Brain microvascular endothelial cell (primary cell): ENCODE measurements around the gene MYO1A.
"Not testable (repeated sequence)": the region's sequence is repeated elsewhere in the genome, so short reads cannot be mapped to it uniquely, and the experiment has no call there.

Experiments
- DNase-seq: peaks from one replicate; pipeline ENCODE4 v3.0.0-alpha.2; 2020
- H3K27ac ChIP-seq: fragments of 250-450 bp; sonication (Bioruptor Pico); 2 replicates; pipeline ENCODE4 v1.5.1; 2020; ENCODE audit warnings: mild to moderate bottlenecking, moderate library complexity
- H3K27me3 ChIP-seq: fragments of 250-450 bp; sonication (Bioruptor Pico); replicated peaks from 2 replicates; pipeline ENCODE4 v1.5.1; 2020; ENCODE audit warnings: mild to moderate bottlenecking
- H3K36me3 ChIP-seq: fragments of 250-450 bp; sonication (Bioruptor Pico); replicated peaks from 2 replicates; pipeline ENCODE4 v1.5.1; 2020; ENCODE audit warnings: mild to moderate bottlenecking
- H3K4me3 ChIP-seq: 2 replicates; pipeline ENCODE4 v1.5.1; 2011; ENCODE audit warnings: low read depth, mild to moderate bottlenecking, control low read depth, low read length, moderate library complexity
- CTCF ChIP-seq: IDR thresholded peaks from 2 replicates; pipeline ENCODE4 v1.5.1; 2011; ENCODE audit warnings: low read depth, mild to moderate bottlenecking, moderate library complexity, low read length, control low read depth, inconsistent platforms; ENCODE audit errors: missing control alignments
- in situ Hi-C: cut with HindIII; loops from 2 replicates; pipeline ENCODE4 v1.10.0; 2017; ENCODE audit warnings: low sequenced_read_pairs, low pct_ligation_motif_present

The MYO1A gene

DNA sequence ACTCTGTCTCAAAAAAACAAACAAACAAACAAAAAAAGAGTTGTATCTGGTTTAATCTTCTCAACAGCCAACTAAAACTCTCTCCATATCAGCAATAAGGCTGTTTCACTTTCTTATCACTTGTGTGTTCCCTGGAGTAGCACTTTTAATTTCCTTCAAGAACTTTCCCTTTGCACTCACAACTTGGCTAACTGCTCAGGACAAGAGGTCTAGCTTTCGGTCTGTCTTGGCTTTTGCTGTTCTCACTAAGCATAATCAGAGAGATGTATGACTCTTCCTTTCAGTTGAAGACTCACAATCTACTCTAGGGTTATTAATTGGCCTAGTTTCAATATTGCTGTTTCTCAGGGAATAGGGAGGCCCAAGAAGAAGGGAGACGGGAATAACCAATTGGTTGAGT, 16.3 kb upstream of the MYO1A start:
- H3K4me3 ChIP-seq: no peak overlapping the region
- no peaks in the 10 kb centered on the region for H3K27me3 ChIP-seq
- no peak for TF ChIP-seq CTCF
- H3K27ac ChIP-seq: no peak overlapping the region
- no peak for DNase-seq
- no peaks in the 10 kb centered on the region for H3K36me3 ChIP-seq
- in situ Hi-C loops: no loop called here

GRCh38 chr12:57063991-57064685, 14.2 kb upstream of the MYO1A start:
- Histone ChIP-seq H3K27me3 (no peaks in the 10 kb centered on the region), H3K36me3 (no peaks in the 10 kb centered on the region), H3K27ac (no peak overlapping the region), H3K4me3 (no peak overlapping the region)
- in situ Hi-C loops: no loop called here
- DNase-seq: no peak
- no peak for TF ChIP-seq CTCF

DNA sequence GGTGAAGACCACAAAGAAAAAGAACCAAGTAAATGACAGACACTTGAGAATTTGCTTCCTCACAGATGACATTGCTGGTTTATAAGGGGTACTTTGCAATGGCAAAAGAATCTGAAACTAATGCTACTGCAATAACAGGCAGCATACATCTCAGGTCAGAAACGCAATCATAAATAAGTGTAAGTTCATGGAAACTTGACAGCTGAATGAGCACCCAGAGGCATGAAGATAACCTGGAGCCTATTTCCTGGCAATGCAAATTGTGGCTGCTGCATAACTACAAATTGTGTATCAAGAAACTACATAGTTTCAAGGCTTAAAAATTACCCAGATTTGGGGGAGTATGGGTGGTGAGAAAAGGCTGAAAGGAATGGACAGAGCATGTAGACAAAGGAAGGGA, 8.5 kb upstream of the MYO1A start:
- no peaks in the 10 kb centered on the region for H3K36me3 ChIP-seq
- no peak overlapping the region for H3K4me3 ChIP-seq
- H3K27me3 ChIP-seq: no peaks in the 10 kb centered on the region
- no peak overlapping the region for H3K27ac ChIP-seq
- DNase-seq: no peak
- in situ Hi-C loops: no loop called here
- TF ChIP-seq CTCF: no peak

- no peak overlapping the region for H3K27ac ChIP-seq
- H3K27me3 ChIP-seq: no peaks in the 10 kb centered on the region
- no peak for DNase-seq
- in situ Hi-C loops: no loop called here
- no peak overlapping the region for H3K4me3 ChIP-seq
- H3K36me3 ChIP-seq: no peaks in the 10 kb centered on the region
- no peak for TF ChIP-seq CTCF
Measured at GRCh38 chr12:57057067-57057751, 7.3 kb upstream of the MYO1A start.

DNA sequence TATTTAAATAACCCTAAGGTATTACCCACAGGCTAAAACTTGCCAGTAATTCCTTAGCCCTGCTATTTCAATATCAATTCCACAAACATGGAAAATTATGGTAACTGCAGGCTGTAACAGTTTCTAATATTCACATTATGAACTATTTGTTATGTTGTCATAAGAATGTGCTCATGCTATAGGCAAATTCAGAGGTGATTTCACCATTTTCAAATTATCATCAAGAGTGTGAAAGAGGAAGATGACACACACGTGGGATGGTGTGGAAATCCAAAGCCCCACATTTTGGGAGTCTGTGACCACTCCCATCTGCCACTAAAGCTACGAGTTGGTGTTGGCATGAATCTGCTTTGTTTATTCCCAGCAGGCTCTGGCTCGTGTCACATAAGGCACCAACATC, 5.9 kb upstream of the MYO1A start:
- Histone ChIP-seq H3K27me3 (no peaks in the 10 kb centered on the region), H3K36me3 (no peaks in the 10 kb centered on the region), H3K4me3 (no peak overlapping the region), H3K27ac (no peak overlapping the region)
- TF ChIP-seq CTCF: no peak
- DNase-seq: no peak
- in situ Hi-C loops: no loop called here

GRCh38 chr12:57053901-57054300, 4.0 kb upstream of the MYO1A start:
- H3K36me3 ChIP-seq, H3K27me3 ChIP-seq, DNase-seq, H3K27ac ChIP-seq, H3K4me3 ChIP-seq, in situ Hi-C loops: not testable (repeated sequence)

DNA sequence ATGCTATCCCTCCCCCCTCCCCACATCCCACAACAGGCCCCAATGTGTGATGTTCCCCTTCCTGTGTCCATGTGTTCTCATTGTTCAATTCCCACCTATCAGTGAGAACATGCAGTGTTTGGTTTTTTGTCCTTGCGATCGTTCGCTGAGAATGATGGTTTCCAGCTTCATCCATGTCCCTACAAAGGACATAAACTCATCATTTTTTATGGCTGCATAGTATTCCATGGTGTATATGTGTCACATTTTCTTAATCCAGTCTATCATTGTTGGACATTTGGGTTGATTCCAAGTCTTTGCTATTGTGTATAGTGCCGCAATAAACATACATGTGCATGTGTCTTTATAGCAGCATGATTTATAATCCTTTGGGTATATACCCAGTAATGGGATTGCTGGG, 3.2 kb upstream of the MYO1A start:
- H3K4me3 ChIP-seq, H3K27me3 ChIP-seq, H3K36me3 ChIP-seq, DNase-seq, in situ Hi-C loops, H3K27ac ChIP-seq: not testable (repeated sequence)
